ENCODE results near the gene OPCML. TPM values are rescaled to one million over a fixed set of nuclear protein-coding genes. Genes with fewer than 3 reads are reported as not detected.

OPCML gene
- total and polyA plus RNA-seq, 4 donors, result under 0.01 to 0.01 TPM; not detected in 2

DNA sequence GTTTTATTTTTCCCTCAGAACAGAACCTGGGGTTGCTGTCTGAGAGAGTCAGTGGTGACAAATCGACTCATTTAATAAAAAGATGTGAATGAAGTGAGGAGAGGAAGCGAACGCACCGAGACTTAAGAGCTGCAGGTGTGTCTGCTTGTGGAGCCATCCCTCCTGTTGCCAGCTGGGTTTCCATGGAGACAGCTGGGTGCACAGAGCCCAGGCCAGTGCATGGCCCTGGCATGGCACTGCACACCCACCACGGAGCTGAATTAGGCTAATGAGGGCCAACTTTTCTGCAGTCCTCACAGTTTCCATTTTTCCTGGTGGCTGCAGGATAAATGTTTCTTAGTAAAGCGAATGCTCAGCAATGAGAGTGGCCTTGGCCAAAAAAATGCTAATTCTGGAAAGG, 750.2 kb downstream of the OPCML start:
- H3K36me3 ChIP-seq (ENCODE audit: control insufficient read depth in 4 of 4, insufficient read depth in 3 of 4, low read depth in 1 of 4, low read length in 3 of 4), result no peaks in the 10 kb centered on the region
- TF ChIP-seq, protein P1, sequence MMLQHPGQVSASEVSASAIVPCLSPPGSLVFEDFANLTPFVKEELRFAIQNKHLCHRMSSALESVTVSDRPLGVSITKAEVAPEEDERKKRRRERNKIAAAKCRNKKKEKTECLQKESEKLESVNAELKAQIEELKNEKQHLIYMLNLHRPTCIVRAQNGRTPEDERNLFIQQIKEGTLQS (IDR thresholded peaks at IDR 0.05), result no peak
- TF ChIP-seq FOXA1 (IDR thresholded peaks at IDR 0.05) (no peak), HNF4G (IDR thresholded peaks at IDR 0.05) (no peak), EGR1 (IDR thresholded peaks at IDR 0.05; ENCODE audit: low read depth in 2 of 2) (no peak), YY1 (IDR thresholded peaks at IDR 0.05) (no peak), RXRA (IDR thresholded peaks at IDR 0.05) (no peak), TAF1 (conservative IDR thresholded peaks at IDR 0.05) (no peak), FOXA2 (IDR thresholded peaks at IDR 0.05) (no peak), HNF4A (conservative IDR thresholded peaks at IDR 0.05) (no peak), SP1 (IDR thresholded peaks at IDR 0.05) (no peak), RAD21 (IDR thresholded peaks at IDR 0.05) (no peak), JUND (IDR thresholded peaks at IDR 0.05) (no peak), NR2F2 (IDR thresholded peaks at IDR 0.05) (no peak), GABPA (IDR thresholded peaks at IDR 0.05 in 1 of 2, conservative IDR thresholded peaks at IDR 0.05 in 1 of 2) (no peak)
- TF ChIP-seq, protein P2, sequence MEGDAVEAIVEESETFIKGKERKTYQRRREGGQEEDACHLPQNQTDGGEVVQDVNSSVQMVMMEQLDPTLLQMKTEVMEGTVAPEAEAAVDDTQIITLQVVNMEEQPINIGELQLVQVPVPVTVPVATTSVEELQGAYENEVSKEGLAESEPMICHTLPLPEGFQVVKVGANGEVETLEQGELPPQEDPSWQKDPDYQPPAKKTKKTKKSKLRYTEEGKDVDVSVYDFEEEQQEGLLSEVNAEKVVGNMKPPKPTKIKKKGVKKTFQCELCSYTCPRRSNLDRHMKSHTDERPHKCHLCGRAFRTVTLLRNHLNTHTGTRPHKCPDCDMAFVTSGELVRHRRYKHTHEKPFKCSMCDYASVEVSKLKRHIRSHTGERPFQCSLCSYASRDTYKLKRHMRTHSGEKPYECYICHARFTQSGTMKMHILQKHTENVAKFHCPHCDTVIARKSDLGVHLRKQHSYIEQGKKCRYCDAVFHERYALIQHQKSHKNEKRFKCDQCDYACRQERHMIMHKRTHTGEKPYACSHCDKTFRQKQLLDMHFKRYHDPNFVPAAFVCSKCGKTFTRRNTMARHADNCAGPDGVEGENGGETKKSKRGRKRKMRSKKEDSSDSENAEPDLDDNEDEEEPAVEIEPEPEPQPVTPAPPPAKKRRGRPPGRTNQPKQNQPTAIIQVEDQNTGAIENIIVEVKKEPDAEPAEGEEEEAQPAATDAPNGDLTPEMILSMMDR (IDR thresholded peaks at IDR 0.05; ENCODE audit: low read depth, low read length, missing input control), result no peak
- TF ChIP-seq, protein P3, sequence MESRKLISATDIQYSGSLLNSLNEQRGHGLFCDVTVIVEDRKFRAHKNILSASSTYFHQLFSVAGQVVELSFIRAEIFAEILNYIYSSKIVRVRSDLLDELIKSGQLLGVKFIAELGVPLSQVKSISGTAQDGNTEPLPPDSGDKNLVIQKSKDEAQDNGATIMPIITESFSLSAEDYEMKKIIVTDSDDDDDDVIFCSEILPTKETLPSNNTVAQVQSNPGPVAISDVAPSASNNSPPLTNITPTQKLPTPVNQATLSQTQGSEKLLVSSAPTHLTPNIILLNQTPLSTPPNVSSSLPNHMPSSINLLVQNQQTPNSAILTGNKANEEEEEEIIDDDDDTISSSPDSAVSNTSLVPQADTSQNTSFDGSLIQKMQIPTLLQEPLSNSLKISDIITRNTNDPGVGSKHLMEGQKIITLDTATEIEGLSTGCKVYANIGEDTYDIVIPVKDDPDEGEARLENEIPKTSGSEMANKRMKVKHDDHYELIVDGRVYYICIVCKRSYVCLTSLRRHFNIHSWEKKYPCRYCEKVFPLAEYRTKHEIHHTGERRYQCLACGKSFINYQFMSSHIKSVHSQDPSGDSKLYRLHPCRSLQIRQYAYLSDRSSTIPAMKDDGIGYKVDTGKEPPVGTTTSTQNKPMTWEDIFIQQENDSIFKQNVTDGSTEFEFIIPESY (IDR thresholded peaks at IDR 0.05), result no peak
- TF ChIP-seq, protein P4, sequence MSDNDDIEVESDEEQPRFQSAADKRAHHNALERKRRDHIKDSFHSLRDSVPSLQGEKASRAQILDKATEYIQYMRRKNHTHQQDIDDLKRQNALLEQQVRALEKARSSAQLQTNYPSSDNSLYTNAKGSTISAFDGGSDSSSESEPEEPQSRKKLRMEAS (IDR thresholded peaks at IDR 0.05), result no peak
- TF ChIP-seq, protein P5, sequence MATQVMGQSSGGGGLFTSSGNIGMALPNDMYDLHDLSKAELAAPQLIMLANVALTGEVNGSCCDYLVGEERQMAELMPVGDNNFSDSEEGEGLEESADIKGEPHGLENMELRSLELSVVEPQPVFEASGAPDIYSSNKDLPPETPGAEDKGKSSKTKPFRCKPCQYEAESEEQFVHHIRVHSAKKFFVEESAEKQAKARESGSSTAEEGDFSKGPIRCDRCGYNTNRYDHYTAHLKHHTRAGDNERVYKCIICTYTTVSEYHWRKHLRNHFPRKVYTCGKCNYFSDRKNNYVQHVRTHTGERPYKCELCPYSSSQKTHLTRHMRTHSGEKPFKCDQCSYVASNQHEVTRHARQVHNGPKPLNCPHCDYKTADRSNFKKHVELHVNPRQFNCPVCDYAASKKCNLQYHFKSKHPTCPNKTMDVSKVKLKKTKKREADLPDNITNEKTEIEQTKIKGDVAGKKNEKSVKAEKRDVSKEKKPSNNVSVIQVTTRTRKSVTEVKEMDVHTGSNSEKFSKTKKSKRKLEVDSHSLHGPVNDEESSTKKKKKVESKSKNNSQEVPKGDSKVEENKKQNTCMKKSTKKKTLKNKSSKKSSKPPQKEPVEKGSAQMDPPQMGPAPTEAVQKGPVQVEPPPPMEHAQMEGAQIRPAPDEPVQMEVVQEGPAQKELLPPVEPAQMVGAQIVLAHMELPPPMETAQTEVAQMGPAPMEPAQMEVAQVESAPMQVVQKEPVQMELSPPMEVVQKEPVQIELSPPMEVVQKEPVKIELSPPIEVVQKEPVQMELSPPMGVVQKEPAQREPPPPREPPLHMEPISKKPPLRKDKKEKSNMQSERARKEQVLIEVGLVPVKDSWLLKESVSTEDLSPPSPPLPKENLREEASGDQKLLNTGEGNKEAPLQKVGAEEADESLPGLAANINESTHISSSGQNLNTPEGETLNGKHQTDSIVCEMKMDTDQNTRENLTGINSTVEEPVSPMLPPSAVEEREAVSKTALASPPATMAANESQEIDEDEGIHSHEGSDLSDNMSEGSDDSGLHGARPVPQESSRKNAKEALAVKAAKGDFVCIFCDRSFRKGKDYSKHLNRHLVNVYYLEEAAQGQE (IDR thresholded peaks at IDR 0.05), result no peak

More for the DNA sequence above, 750.2 kb downstream of the OPCML start:
- 87% methylated on average over 6 of the region's 6 CpGs for WGBS
- Histone ChIP-seq H3K4me1 (ENCODE audit: control insufficient read depth in 4 of 4, insufficient read depth in 4 of 4, low read length in 3 of 4) (peaks cover 1 to 23% (median 12%) of the 10 kb centered on the region in 4 donors), H3K27me3 (ENCODE audit: control insufficient read depth in 4 of 4, insufficient read depth in 4 of 4, low read length in 3 of 4) (no peaks in the 10 kb centered on the region), H3K27ac (ENCODE audit: low read depth in 1 of 2, low read length in 2 of 2) (no peak overlapping the region), H3K4me3 (ENCODE audit: low read depth in 1 of 3, low read length in 3 of 3) (no peak overlapping the region), H3K9ac (ENCODE audit: low read depth in 1 of 2, low read length in 2 of 2) (no peak overlapping the region), H3K9me3 (ENCODE audit: control insufficient read depth in 4 of 4, low read length in 3 of 4) (no peaks in the 10 kb centered on the region)
- no peak for DNase-seq (ENCODE audit: low spot score)
